DND-41 (cell line): ENCODE results near the gene TRMT2B.

Experiments used
- ATAC-seq: fragments of 200-7000 bp; cut with Tn5 transposase; 3 replicates; pipeline ENCODE4 v1.9.1; 2021; ENCODE audit warnings: low read depth; ENCODE audit not compliant: insufficient read depth
- DNase-seq: peaks from one replicate; pipeline ENCODE4 v3.0.0-alpha.2; 2020
- H2AFZ ChIP-seq: 2 replicates; pipeline ENCODE4 v1.6.0; 2012; ENCODE audit warnings: low read depth, low read length
- H3K27ac ChIP-seq: 2 replicates; pipeline ENCODE4 v1.5.1; 2012; ENCODE audit warnings: low read length, inconsistent platforms
- H3K27me3 ChIP-seq: fragments of 200-600 bp; sonication (generic); 2 replicates; pipeline ENCODE4 v1.6.0; 2012; ENCODE audit warnings: low read length, mild to moderate bottlenecking, inconsistent platforms; ENCODE audit not compliant: insufficient read depth, poor library complexity
- H3K36me3 ChIP-seq: 2 replicates; pipeline ENCODE4 v1.5.1; 2012; ENCODE audit warnings: low read length, inconsistent platforms; ENCODE audit not compliant: insufficient read depth
- H3K4me1 ChIP-seq: 2 replicates; pipeline ENCODE4 v1.5.1; 2012; ENCODE audit warnings: mild to moderate bottlenecking, low read length; ENCODE audit not compliant: insufficient read depth
- H3K4me2 ChIP-seq: 2 replicates; pipeline ENCODE4 v1.6.0; 2012; ENCODE audit warnings: mild to moderate bottlenecking, moderate library complexity, low read length, inconsistent platforms; ENCODE audit not compliant: insufficient read depth
- H3K4me3 ChIP-seq, 2 experiments: fragments of 200-600 bp in 1 of 2; shearing (Covaris generic) in 1 of 2; 2 replicates each; pipeline ENCODE4 v1.5.1; 2012 to 2016; ENCODE audit warnings: inconsistent platforms in 2 of 2, low read length in 2 of 2, mild to moderate bottlenecking in 2 of 2, low read depth in 1 of 2, moderate library complexity in 1 of 2
- H3K79me2 ChIP-seq: 2 replicates; pipeline ENCODE4 v1.6.0; 2012; ENCODE audit warnings: low read length, inconsistent platforms; ENCODE audit not compliant: insufficient read depth
- H3K9ac ChIP-seq: 2 replicates; pipeline ENCODE4 v1.6.0; 2012; ENCODE audit warnings: low read depth, mild to moderate bottlenecking, inconsistent platforms, low read length, moderate library complexity
- H3K9me3 ChIP-seq: 2 replicates; pipeline ENCODE4 v1.5.1; 2012; ENCODE audit warnings: low read length, moderate library complexity, mild to moderate bottlenecking, inconsistent platforms; ENCODE audit not compliant: insufficient read depth, severe bottlenecking
- H4K20me1 ChIP-seq: 2 replicates; pipeline ENCODE4 v1.6.0; 2012; ENCODE audit warnings: low read length; ENCODE audit not compliant: insufficient read depth
- EZH2 ChIP-seq: IDR thresholded peaks from 3 replicates; pipeline ENCODE4 v1.6.1; 2012; ENCODE audit warnings: borderline replicate concordance, low read depth, mild to moderate bottlenecking, moderate library complexity, low read length, inconsistent platforms; ENCODE audit not compliant: severe bottlenecking
- TF ChIP-seq, protein P1 (sequence below): IDR thresholded peaks from 2 replicates; pipeline ENCODE4 v1.5.1; 2012; ENCODE audit warnings: borderline replicate concordance, low read length, moderate library complexity, mild to moderate bottlenecking; ENCODE audit not compliant: poor library complexity, severe bottlenecking; ENCODE audit errors: extremely low read depth

Gene TRMT2B

DNA sequence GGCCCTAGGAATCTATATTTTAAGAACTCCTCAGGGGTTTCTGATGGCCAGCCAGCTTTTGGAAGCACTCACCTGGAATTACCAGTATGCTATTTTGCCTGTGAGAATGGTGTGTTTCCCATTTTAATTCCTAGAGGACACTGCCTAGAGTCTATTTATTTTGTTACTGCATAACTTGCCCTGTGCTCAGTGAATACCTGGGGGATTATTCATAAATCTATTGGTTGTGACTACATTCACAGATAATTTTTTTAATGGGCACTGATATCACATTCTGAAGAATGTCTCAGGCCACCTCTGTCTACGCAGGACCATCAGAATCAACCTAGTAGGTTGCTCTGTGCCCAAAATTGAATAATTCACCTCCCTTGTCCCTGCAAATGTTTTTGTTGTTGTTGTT is 75.7 kb downstream of the TRMT2B start:
- no peak for TF ChIP-seq EZH2
- TF ChIP-seq, protein P1, sequence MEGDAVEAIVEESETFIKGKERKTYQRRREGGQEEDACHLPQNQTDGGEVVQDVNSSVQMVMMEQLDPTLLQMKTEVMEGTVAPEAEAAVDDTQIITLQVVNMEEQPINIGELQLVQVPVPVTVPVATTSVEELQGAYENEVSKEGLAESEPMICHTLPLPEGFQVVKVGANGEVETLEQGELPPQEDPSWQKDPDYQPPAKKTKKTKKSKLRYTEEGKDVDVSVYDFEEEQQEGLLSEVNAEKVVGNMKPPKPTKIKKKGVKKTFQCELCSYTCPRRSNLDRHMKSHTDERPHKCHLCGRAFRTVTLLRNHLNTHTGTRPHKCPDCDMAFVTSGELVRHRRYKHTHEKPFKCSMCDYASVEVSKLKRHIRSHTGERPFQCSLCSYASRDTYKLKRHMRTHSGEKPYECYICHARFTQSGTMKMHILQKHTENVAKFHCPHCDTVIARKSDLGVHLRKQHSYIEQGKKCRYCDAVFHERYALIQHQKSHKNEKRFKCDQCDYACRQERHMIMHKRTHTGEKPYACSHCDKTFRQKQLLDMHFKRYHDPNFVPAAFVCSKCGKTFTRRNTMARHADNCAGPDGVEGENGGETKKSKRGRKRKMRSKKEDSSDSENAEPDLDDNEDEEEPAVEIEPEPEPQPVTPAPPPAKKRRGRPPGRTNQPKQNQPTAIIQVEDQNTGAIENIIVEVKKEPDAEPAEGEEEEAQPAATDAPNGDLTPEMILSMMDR, result no peak
- Histone ChIP-seq H3K9ac (no peak overlapping the region), H3K4me1 (no peaks in the 10 kb centered on the region), H3K79me2 (no peaks in the 10 kb centered on the region), H3K9me3 (no peaks in the 10 kb centered on the region), H3K27ac (no peak overlapping the region), H3K4me2 (no peak overlapping the region), H3K27me3 (no peaks in the 10 kb centered on the region), H3K4me3 (no peak overlapping the region), H3K36me3 (no peaks in the 10 kb centered on the region), H2AFZ (no peak overlapping the region), H4K20me1 (no peaks in the 10 kb centered on the region)
- no peak for DNase-seq
- ATAC-seq, result no peak

DNA sequence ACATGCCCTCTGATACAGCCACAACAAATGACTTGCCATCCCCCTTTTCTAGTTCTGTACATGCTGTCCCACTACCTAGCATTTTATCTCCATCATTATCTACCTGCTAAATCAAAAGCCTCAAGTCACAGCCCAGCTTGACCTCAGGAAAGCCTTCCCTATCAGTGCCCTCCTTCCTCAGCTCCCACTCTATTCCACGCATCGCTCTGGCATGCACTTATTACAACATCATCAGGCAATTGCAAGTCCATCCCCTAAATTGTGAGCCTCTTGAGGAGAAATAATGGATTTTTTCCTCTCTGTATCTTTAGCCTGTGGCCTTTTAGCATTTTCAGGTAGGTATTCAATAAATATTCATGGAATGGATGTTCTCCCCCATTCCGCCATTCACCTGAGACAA is 76.7 kb downstream of the TRMT2B start:
- no peak overlapping the region for H2AFZ ChIP-seq
- H3K79me2 ChIP-seq, result no peaks in the 10 kb centered on the region
- H3K4me1 ChIP-seq, result no peaks in the 10 kb centered on the region
- no peak overlapping the region for H3K4me3 ChIP-seq
- H4K20me1 ChIP-seq, result no peaks in the 10 kb centered on the region
- no peak overlapping the region for H3K4me2 ChIP-seq
- no peak overlapping the region for H3K9ac ChIP-seq
- H3K9me3 ChIP-seq, result no peaks in the 10 kb centered on the region
- no peak overlapping the region for H3K27ac ChIP-seq
- no peaks in the 10 kb centered on the region for H3K27me3 ChIP-seq
- DNase-seq (no peak), ATAC-seq (no peak)
- no peaks in the 10 kb centered on the region for H3K36me3 ChIP-seq
- TF ChIP-seq, protein P1, result no peak
- no peak for TF ChIP-seq EZH2

DNA sequence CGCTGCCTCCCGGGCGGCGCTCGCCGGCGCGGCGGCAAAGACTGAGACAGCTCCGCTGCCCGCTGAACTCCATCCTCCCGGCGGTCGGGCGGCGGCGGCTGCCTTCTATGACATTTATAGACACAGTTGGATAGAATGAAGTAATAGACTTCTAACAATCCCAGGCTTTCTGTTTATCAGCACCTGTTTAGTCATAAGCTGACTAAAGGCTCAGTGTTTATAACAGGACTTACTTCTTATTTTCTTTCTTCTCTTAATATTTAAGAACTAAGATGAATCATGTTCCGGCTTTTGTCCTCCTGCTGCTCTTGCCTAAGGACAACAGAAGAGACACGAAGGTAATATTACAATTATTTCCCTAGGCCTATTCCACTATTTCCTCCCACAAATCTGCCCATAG is 78.5 kb downstream of the TRMT2B start:
- Histone ChIP-seq H4K20me1 (no peaks in the 10 kb centered on the region), H2AFZ (no peak overlapping the region), H3K4me3 (no peak overlapping the region), H3K27me3 (no peaks in the 10 kb centered on the region), H3K9ac (no peak overlapping the region), H3K79me2 (no peaks in the 10 kb centered on the region), H3K9me3 (no peaks in the 10 kb centered on the region), H3K4me2 (no peak overlapping the region), H3K36me3 (no peaks in the 10 kb centered on the region), H3K4me1 (no peaks in the 10 kb centered on the region), H3K27ac (no peak overlapping the region)
- ATAC-seq (no peak), DNase-seq (no peak)
- TF ChIP-seq, protein P1, result no peak
- TF ChIP-seq EZH2, result no peak

DNA sequence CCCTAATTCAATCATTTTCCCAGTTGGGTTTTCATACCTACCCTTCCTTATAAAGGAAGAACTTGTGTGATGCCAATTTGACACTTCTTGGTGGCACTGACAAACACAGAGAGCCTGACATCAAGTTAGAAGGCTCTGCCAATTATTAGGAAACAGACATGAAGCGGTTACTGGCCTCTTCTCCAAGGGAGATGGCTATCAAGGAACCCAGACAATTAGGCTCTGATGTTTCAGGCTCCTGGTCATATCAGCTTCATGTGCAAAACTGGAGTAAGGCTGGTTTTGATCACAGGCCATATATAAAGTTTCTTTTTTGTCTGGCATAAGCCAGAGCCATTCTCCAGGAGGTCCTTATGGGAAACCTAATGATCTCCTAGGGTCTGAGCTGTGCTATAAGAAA is 82.0 kb downstream of the TRMT2B start:
- Histone ChIP-seq H3K9ac (no peak overlapping the region), H3K4me3 (no peak overlapping the region), H3K9me3 (no peaks in the 10 kb centered on the region), H3K36me3 (no peaks in the 10 kb centered on the region), H2AFZ (no peak overlapping the region), H3K79me2 (no peaks in the 10 kb centered on the region), H3K4me2 (no peak overlapping the region), H3K4me1 (no peaks in the 10 kb centered on the region), H3K27me3 (no peaks in the 10 kb centered on the region), H3K27ac (no peak overlapping the region), H4K20me1 (no peaks in the 10 kb centered on the region)
- no peak for TF ChIP-seq EZH2
- TF ChIP-seq, protein P1, result no peak
- no peak for DNase-seq
- ATAC-seq, result no peak
